WTC11 (cell line): ENCODE measurements around the gene FDPS. TPM values are rescaled to one million over a fixed set of nuclear protein-coding genes. Genes with fewer than 3 reads are reported as not detected.
"Not testable (repeated sequence)": the region's sequence is repeated elsewhere in the genome, so short reads cannot be mapped to it uniquely, and the experiment has no call there.

Experiments used
- ATAC-seq: fragments of 200-7000 bp; cut with Tn5 transposase; 2 replicates; pipeline ENCODE4 v1.10.0; 2021; ENCODE audit warnings: mild to moderate bottlenecking, moderate library complexity
- CTCF ChIA-PET: fragments of 300-600 bp; sonication (Branson Sonifier 250); formaldehyde crosslinking; loops from one replicate; lab custom pipeline; 2021; ENCODE audit warnings: antibody characterized with exemption; lab: Charles Lee
- POLR2A ChIA-PET: fragments of 350-600 bp; sonication (Branson Sonifier 250); formaldehyde crosslinking; loops from one replicate; lab custom pipeline; 2021; ENCODE audit warnings: antibody characterized with exemption; lab: Charles Lee
- DNase-seq: peaks from one replicate; pipeline ENCODE4 v3.0.0; 2021; ENCODE audit warnings: low spot score
- H3K27ac Mint-ChIP-seq: 2 replicates; pipeline ENCODE4 v1.8.0; 2021; ENCODE audit warnings: mixed read lengths
- H3K27me3 Mint-ChIP-seq: 2 replicates; pipeline ENCODE4 v1.8.0; 2021; ENCODE audit warnings: low read depth, mild to moderate bottlenecking, moderate library complexity, mixed read lengths
- H3K36me3 Mint-ChIP-seq: 2 replicates; pipeline ENCODE4 v1.8.0; 2021; ENCODE audit warnings: mixed read lengths
- H3K4me1 Mint-ChIP-seq: 2 replicates; pipeline ENCODE4 v1.8.0; 2022; ENCODE audit warnings: mixed read lengths
- H3K4me3 Mint-ChIP-seq: 2 replicates; pipeline ENCODE4 v1.8.0; 2021; ENCODE audit warnings: mild to moderate bottlenecking, moderate library complexity, mixed read lengths
- H3K9me3 Mint-ChIP-seq: 2 replicates; pipeline ENCODE4 v1.8.0; 2021; ENCODE audit warnings: mixed read lengths
- HMGA2 ChIP-seq: fragments of 250-450 bp; sonication (Bioruptor Pico); IDR thresholded peaks from 2 replicates; pipeline ENCODE4 v1.4.0; 2021; ENCODE audit warnings: mild to moderate bottlenecking, moderate library complexity
- KAT7 ChIP-seq: sonication (generic); formaldehyde crosslinking; IDR thresholded peaks from 2 replicates; pipeline ENCODE4 v1.8.1; 2023; ENCODE audit warnings: missing genetic modification reagents, mild to moderate bottlenecking, borderline replicate concordance
- MYBL2 ChIP-seq: sonication (generic); formaldehyde crosslinking; IDR thresholded peaks from 2 replicates; pipeline ENCODE4 v1.8.1; 2023; ENCODE audit warnings: mild to moderate bottlenecking, moderate library complexity, missing genetic modification reagents
- NFYB ChIP-seq: sonication (generic); formaldehyde crosslinking; conservative IDR thresholded peaks from 2 replicates; pipeline ENCODE4 v1.8.0; 2022; ENCODE audit warnings: low read depth, missing genetic modification reagents
- RELA ChIP-seq: sonication (generic); formaldehyde crosslinking; IDR thresholded peaks from 2 replicates; pipeline ENCODE4 v1.8.1; 2022; ENCODE audit warnings: missing genetic modification reagents, mild to moderate bottlenecking, borderline replicate concordance
- SMAD3 ChIP-seq: sonication (generic); formaldehyde crosslinking; IDR thresholded peaks from 2 replicates; pipeline ENCODE4 v1.8.0; 2022; ENCODE audit warnings: missing genetic modification reagents, mild to moderate bottlenecking, borderline replicate concordance
- ZNF121 ChIP-seq: sonication (generic); formaldehyde crosslinking; IDR thresholded peaks from 2 replicates; pipeline ENCODE4 v1.8.0; 2023; ENCODE audit warnings: missing genetic modification reagents
- ZNF219 ChIP-seq: sonication (generic); formaldehyde crosslinking; IDR thresholded peaks from 2 replicates; pipeline ENCODE4 v1.8.0; 2023; ENCODE audit warnings: missing genetic modification reagents, mild to moderate bottlenecking, borderline replicate concordance
- ZNF263 ChIP-seq: sonication (generic); formaldehyde crosslinking; IDR thresholded peaks from 2 replicates; pipeline ENCODE4 v1.8.1; 2022; ENCODE audit warnings: low read depth, mild to moderate bottlenecking, moderate library complexity, missing genetic modification reagents
- ZNF396 ChIP-seq: fragments of 250-450 bp; sonication (Bioruptor Pico); IDR thresholded peaks from 2 replicates; pipeline ENCODE4 v1.8.0; 2021; ENCODE audit warnings: mild to moderate bottlenecking, moderate library complexity, borderline replicate concordance
- ZNF423 ChIP-seq: fragments of 250-450 bp; sonication (Bioruptor Pico); IDR thresholded peaks from 2 replicates; pipeline ENCODE4 v2.1.2; 2022; ENCODE audit warnings: mild to moderate bottlenecking, moderate library complexity
- total RNA-seq: library from RNA; stranded (reverse); gene quantifications from 3 replicates; pipeline ENCODE4 v1.2.3, GENCODE V29; 2021
- TF ChIP-seq, protein P1 (sequence below): fragments of 250-450 bp; sonication (Bioruptor Pico); IDR thresholded peaks from 2 replicates; pipeline ENCODE4 v1.9.0; 2021; ENCODE audit warnings: mild to moderate bottlenecking
- TF ChIP-seq, protein P2 (sequence below): fragments of 250-450 bp; sonication (Bioruptor Pico); conservative IDR thresholded peaks from 2 replicates; pipeline ENCODE4 v1.9.0; 2021; ENCODE audit warnings: mild to moderate bottlenecking
- TF ChIP-seq, protein P3 (sequence below): fragments of 250-450 bp; sonication (Bioruptor Pico); IDR thresholded peaks from 2 replicates; pipeline ENCODE4 v1.8.0; 2021; ENCODE audit warnings: mild to moderate bottlenecking
- TF ChIP-seq, protein P4 (sequence below): sonication (generic); formaldehyde crosslinking; IDR thresholded peaks from 2 replicates; pipeline ENCODE4 v1.8.1; 2022; ENCODE audit warnings: low read depth, mild to moderate bottlenecking, moderate library complexity, missing genetic modification reagents, borderline replicate concordance
- TF ChIP-seq, protein P5 (sequence below): sonication (generic); formaldehyde crosslinking; IDR thresholded peaks from 2 replicates; pipeline ENCODE4 v1.8.0; 2023; ENCODE audit warnings: missing genetic modification reagents, mild to moderate bottlenecking, borderline replicate concordance

Gene FDPS
- total RNA-seq, 1 experiment from 2014 or later: 354 TPM

DNA sequence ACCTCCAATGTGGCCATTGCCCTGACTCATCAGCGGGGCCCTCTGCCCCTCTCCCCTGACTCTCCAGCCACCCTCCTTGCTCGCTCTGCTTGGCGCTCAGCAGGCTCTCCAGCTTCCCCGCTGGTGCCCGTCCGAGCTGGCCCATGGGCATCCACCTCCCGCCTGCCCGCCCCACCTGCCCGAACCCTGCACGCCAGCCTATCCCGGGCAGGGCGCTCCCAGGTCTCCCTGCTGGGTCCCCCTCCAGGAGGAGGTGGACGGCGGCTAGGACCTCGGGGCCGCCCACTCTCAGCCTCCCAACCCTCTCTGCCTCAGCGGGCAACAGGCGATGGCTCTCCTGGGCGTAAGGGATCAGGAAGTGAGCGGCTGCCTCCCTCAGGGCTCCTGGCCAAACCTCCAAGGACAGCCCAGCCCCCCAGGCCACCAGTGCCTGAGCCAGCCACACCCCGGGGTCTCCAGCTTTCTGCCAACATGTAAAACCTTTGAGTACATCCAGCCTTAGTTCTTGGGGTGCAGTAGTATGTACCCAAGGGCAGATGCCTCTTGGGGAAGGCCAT is 20.6 kb upstream of the FDPS start (continued):
- TF ChIP-seq, protein P1, sequence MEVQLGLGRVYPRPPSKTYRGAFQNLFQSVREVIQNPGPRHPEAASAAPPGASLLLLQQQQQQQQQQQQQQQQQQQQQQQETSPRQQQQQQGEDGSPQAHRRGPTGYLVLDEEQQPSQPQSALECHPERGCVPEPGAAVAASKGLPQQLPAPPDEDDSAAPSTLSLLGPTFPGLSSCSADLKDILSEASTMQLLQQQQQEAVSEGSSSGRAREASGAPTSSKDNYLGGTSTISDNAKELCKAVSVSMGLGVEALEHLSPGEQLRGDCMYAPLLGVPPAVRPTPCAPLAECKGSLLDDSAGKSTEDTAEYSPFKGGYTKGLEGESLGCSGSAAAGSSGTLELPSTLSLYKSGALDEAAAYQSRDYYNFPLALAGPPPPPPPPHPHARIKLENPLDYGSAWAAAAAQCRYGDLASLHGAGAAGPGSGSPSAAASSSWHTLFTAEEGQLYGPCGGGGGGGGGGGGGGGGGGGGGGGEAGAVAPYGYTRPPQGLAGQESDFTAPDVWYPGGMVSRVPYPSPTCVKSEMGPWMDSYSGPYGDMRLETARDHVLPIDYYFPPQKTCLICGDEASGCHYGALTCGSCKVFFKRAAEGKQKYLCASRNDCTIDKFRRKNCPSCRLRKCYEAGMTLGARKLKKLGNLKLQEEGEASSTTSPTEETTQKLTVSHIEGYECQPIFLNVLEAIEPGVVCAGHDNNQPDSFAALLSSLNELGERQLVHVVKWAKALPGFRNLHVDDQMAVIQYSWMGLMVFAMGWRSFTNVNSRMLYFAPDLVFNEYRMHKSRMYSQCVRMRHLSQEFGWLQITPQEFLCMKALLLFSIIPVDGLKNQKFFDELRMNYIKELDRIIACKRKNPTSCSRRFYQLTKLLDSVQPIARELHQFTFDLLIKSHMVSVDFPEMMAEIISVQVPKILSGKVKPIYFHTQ (CRISPR knock-in tag): no peak
- TF ChIP-seq, protein P2, sequence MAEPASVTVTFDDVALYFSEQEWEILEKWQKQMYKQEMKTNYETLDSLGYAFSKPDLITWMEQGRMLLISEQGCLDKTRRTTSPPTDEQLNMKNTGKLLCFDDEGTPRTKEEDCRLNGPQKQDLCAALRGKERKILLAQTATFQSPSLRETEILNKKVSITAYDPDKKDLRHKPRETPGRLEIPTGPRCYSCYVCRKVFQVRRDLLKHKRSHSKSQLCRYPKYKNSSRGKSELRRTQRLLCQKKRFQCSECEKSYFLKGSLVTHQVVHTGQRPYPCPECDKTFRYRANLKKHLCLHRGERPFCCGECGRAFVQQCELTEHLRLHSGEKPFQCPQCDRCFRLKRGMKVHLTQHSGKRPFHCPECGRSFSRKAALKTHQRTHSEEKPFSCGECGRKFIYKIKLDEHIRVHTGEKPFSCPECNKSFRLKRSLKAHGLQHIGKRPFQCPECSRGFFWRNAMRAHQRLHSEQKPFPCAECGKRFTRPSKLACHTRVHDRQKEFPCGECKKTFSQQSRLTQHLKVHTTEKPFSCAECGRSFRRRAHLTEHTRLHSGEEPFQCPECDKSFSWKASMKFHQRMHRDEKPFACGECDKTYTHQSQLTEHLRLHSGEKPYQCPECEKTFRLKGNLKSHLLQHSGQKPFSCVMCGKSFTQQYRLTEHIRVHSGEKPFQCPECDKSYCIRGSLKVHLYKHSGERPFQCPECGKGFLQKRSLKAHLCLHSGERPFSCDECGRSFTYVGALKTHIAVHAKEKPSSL: no peak

DNA sequence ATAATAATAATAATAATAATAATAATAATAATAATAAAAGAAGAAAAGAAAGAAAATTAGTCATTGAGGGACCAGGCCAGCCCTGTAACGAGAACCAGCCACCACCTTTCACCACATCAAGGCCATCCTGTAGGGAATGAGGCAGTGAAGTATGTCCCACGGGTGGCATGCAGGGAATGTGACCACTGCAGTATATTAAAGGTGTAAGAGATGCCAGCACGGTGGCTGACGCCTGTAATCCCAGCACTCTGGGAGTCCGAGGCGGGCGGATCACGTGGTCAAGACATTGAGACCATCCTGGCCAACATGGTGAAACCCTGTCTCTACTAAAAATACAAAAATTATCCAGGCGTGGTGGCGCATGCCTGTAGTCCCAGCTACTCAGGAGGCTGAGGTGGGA is 17.7 kb upstream of the FDPS start:
- H3K4me3 Mint-ChIP-seq, POLR2A ChIA-PET, H3K9me3 Mint-ChIP-seq: not testable (repeated sequence)
- H3K27me3 Mint-ChIP-seq: peaks cover 33% of the 10 kb centered on the region
- peak; percentile 68; the same call in 1 of the 2 replicates for TF ChIP-seq HMGA2
- TF ChIP-seq, all 79 proteins: peak for 1; not testable (repeated sequence) for 78
- H3K27ac Mint-ChIP-seq, DNase-seq, H3K36me3 Mint-ChIP-seq, ATAC-seq: not testable (repeated sequence)
- peaks cover 13% of the 10 kb centered on the region for H3K4me1 Mint-ChIP-seq
- CTCF ChIA-PET: interaction anchor here (0.6 to 1.4 kb wide), 3 partner anchors 13 to 17 kb away, joined by 3 read pairs; no protein-coding TSS in a partner anchor

DNA sequence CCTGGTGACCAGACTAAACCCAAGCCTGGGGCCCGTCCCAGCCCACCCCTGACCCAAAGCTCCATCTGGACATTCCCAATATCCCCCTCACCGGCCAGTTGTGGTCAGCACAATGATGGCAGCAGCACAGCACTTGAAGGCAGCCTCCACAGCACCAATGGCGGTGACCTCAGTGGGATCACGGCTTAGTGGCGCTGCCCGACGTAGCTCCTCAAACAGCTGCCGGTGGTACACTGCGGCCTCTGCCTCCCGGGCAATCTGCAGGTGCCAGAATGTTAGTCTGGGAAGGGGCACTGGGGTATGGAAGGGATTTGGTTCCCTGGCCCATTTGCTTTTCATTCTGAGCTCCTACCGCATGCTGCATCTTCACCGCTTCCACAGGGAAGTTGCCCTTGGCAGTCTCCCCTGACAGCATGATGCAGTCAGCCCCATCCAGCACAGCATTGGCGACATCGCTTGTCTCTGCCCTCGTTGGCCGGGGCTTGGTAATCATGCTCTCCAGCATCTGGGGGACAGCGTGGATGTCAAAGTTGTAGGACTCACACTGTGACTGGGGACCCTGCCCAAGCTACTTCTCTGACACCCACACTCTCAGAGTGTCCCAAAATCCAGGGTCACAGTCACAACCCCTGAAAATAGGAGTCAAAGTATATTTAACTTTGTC is 15.4 kb upstream of the FDPS start:
- Mint-ChIP-seq H3K4me3 (no peak overlapping the region), H3K4me1 (peaks cover 29% of the 10 kb centered on the region), H3K27me3 (peaks cover 49% of the 10 kb centered on the region), H3K27ac (no peak overlapping the region), H3K9me3 (no peaks in the 10 kb centered on the region), H3K36me3 (no peaks in the 10 kb centered on the region)
- ChIA-PET CTCF (interaction anchor here (1.4 to 1.7 kb wide), 3 partner anchors 15 to 42 kb away, joined by 8 to 15 read pairs (median 12); no protein-coding TSS in a partner anchor), POLR2A (no interaction called here)
- ATAC-seq (no peak), DNase-seq (no peak)
- TF ChIP-seq, protein P1 (CRISPR knock-in tag): no peak
- TF ChIP-seq, protein P3, sequence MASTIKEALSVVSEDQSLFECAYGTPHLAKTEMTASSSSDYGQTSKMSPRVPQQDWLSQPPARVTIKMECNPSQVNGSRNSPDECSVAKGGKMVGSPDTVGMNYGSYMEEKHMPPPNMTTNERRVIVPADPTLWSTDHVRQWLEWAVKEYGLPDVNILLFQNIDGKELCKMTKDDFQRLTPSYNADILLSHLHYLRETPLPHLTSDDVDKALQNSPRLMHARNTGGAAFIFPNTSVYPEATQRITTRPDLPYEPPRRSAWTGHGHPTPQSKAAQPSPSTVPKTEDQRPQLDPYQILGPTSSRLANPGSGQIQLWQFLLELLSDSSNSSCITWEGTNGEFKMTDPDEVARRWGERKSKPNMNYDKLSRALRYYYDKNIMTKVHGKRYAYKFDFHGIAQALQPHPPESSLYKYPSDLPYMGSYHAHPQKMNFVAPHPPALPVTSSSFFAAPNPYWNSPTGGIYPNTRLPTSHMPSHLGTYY (CRISPR knock-in tag): no peak
- TF ChIP-seq ZNF219 (CRISPR knock-in tag): no peak
- TF ChIP-seq, protein P4, sequence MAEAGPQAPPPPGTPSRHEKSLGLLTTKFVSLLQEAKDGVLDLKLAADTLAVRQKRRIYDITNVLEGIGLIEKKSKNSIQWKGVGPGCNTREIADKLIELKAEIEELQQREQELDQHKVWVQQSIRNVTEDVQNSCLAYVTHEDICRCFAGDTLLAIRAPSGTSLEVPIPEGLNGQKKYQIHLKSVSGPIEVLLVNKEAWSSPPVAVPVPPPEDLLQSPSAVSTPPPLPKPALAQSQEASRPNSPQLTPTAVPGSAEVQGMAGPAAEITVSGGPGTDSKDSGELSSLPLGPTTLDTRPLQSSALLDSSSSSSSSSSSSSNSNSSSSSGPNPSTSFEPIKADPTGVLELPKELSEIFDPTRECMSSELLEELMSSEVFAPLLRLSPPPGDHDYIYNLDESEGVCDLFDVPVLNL (CRISPR knock-in tag): no peak
- no peak for TF ChIP-seq ZNF263 (CRISPR knock-in tag)
- TF ChIP-seq, protein P5, sequence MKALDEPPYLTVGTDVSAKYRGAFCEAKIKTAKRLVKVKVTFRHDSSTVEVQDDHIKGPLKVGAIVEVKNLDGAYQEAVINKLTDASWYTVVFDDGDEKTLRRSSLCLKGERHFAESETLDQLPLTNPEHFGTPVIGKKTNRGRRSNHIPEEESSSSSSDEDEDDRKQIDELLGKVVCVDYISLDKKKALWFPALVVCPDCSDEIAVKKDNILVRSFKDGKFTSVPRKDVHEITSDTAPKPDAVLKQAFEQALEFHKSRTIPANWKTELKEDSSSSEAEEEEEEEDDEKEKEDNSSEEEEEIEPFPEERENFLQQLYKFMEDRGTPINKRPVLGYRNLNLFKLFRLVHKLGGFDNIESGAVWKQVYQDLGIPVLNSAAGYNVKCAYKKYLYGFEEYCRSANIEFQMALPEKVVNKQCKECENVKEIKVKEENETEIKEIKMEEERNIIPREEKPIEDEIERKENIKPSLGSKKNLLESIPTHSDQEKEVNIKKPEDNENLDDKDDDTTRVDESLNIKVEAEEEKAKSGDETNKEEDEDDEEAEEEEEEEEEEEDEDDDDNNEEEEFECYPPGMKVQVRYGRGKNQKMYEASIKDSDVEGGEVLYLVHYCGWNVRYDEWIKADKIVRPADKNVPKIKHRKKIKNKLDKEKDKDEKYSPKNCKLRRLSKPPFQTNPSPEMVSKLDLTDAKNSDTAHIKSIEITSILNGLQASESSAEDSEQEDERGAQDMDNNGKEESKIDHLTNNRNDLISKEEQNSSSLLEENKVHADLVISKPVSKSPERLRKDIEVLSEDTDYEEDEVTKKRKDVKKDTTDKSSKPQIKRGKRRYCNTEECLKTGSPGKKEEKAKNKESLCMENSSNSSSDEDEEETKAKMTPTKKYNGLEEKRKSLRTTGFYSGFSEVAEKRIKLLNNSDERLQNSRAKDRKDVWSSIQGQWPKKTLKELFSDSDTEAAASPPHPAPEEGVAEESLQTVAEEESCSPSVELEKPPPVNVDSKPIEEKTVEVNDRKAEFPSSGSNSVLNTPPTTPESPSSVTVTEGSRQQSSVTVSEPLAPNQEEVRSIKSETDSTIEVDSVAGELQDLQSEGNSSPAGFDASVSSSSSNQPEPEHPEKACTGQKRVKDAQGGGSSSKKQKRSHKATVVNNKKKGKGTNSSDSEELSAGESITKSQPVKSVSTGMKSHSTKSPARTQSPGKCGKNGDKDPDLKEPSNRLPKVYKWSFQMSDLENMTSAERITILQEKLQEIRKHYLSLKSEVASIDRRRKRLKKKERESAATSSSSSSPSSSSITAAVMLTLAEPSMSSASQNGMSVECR (CRISPR knock-in tag): no peak
- TF ChIP-seq RELA (CRISPR knock-in tag): no peak
- no peak for TF ChIP-seq SMAD3 (CRISPR knock-in tag)
- TF ChIP-seq ZNF396 (CRISPR knock-in tag): no peak
- no peak for TF ChIP-seq ZNF121 (CRISPR knock-in tag)
- TF ChIP-seq MYBL2 (CRISPR knock-in tag): no peak
- no peak for TF ChIP-seq ZNF423
- TF ChIP-seq HMGA2: no peak
- no peak for TF ChIP-seq KAT7
- TF ChIP-seq NFYB (CRISPR knock-in tag): no peak
